ENCODE data around the gene CRY2.
A peak's percentile ranks its signal among the peaks of the same experiment; 100 is the strongest.

The CRY2 gene

DNA sequence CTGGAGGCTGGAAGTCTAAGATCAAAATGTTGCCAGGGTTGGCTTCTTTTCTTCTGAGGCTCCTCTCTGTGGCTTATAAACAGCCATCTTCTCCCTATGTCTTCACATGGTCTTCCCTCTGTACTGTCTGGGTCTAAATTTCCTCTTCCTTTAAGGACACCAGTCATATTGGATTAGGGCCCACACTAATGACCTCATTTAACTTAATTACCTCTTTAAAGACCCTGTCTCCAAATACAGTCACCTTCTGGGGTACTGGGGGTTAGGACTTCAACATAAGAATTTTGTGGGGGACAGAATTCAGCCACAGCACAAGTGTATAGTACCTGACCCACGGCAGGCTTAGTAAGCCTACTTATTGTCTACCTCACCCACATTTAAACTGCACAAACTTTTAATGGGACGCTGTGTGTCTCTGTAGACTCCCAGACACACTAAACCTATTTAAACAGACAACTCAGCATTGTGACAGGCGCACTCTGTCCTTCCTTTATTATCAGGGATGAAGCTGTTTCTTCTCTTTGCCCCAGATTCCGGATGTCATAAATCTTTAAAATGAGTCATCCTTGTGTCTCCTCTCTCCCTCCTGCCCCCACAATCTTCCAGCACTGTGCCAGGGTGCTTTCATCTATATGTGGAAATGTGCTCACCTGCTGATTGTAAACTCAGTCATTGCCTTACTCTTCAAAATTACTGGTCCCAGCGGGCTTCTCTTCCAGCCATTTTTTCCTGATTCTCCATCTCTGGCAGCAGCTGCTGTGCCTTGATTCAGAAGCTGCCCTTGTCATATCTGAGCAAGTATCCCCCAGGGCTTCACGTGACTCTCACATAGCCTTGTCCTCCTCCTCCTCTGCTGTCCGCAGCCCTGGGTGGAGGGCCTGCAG is 32.8 kb downstream of the CRY2 start:
- DNase-seq (ENCODE audit: low spot score), result no peak

DNA sequence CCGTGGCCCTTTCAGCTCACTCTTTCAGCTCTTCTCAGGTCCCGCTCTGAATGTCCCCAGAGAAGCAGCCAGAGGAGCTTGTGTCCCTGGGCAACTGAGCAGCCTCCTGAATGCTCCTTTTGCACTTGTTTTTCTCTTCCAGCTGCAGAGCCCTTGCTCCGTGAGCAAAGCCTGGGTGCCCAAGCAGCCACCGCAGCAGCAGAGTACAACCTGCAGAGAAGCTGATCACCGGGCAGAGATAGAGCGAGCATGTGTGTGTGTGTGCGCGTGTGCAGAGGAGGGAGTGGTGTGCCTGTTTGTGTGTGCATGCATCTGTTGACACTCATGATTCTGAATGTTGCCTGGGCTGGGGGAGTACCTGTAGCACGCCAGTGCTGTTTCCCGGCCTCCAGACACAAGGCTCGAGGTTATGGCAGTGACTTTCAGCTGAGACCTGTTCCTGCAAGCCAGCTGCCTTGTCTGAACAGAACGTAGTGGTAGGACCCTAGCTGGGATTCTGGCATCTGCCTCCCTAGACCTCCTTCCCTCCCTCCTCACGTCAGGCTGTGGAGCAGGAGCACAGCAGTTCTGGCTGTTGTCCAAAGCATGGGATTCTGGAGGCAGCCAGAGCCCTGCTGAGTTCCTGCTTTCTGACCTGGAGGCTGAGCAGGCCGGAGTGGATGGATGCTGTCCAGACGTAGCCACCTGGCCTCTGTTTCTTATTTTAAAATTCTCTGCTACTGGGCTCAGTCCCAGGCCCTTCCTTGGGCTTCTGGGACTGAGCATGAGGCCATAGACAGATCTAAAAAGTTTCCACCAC is 33.7 kb downstream of the CRY2 start:
- DNase-seq (ENCODE audit: low spot score), result no peak

DNA sequence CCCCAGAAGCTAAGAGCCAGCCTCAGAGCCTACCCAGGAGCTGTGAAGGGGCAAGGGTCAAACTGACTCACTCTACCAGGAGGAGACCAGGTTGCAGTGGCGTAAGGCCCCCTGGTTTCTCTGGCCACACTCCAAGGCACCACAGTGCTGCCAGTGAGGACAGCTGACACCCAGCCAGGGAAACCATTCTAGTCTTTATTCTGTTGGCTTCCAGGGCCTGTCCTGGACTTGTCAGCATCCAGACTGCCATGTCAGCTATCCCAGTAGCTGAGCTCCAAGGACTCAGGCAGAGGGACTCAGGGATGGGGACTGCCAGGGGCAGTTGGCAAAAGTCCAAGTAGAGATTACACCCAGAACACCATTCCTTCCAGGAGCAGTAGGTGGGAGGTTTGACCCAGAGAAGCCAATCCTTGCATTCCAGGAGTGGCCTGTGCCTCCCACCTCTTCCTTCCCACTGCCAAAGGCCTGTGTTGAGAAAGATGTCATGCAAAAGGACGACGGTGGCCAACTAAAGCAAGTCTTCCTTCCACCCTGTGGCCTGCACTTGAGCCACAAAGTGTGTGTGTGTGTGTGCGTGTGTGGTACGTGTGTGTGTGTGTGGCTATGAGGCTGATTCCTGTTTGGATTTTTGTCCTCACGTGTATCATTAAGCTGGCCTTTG is 34.6 kb downstream of the CRY2 start:
- DNase-seq (ENCODE audit: low spot score), result no peak

DNA sequence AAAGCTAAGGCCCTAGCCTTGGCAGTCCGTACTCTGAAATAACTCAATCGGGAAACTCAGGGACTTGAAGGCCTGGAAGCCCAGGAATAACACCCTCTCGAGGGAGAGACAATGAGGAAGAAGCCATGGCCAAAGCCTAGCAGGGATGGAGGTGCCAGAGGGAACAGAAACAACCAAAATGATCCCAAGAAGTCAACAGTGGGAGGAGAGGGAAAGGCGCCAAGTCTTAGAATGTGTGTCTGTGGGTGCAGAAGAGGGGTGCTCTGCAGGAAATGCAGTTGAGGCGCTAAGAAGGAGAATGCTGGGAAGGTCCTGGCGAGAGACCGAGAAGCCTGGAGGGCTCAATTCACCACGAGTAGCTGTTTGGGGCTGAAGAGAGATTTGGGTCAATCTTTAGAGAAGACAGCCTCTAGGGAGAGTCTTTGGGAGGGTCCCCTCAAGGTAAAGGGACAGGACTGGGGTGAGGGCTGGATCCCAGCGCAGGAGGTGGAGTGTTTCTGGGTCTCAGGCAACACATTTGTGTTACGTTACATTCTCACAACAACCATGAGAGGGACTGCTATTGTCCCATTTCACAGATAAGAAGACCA is 37.4 kb downstream of the CRY2 start:
- no peak for DNase-seq (ENCODE audit: low spot score)

DNA sequence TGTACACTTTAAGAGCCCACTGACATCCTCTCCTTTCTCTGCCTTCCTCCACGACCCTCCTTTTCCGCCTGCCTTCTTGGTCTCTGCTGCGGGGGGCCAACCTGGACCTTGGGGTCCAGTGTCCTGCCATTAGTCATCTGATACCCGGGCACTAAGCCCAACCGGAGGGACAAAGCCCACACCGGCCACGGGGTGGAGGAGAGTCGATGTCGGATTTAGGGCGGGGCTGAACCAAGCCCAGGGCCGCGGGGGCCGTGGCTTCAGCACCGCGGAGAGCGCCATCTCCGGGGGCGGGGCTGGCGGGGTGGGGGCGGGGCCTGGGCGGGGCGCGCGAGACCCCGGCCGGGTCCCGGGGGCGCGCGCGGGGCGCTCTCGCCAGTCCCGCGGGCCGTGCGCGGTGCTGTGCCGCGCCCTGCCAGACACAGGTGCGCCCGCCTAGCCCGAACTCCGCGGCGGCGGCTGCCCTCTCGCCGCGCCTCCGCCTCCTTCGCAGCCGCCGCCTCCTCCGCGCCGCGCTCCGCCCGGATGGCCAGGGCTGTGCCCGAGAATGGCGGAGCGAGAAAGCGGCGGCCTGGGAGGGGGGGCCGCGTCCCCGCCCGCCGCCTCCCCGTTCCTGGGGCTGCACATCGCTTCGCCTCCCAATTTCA is 38.1 kb downstream of the CRY2 start, which contains the start of gene MAPK8IP1:
Gene MAPK8IP1, plus strand, starts transcription at position 378 of the 647 bp plus-strand sequence. Its CDS starts 170 bp downstream, at position 548.
- peak; percentile 78 for DNase-seq (ENCODE audit: low spot score)

DNA sequence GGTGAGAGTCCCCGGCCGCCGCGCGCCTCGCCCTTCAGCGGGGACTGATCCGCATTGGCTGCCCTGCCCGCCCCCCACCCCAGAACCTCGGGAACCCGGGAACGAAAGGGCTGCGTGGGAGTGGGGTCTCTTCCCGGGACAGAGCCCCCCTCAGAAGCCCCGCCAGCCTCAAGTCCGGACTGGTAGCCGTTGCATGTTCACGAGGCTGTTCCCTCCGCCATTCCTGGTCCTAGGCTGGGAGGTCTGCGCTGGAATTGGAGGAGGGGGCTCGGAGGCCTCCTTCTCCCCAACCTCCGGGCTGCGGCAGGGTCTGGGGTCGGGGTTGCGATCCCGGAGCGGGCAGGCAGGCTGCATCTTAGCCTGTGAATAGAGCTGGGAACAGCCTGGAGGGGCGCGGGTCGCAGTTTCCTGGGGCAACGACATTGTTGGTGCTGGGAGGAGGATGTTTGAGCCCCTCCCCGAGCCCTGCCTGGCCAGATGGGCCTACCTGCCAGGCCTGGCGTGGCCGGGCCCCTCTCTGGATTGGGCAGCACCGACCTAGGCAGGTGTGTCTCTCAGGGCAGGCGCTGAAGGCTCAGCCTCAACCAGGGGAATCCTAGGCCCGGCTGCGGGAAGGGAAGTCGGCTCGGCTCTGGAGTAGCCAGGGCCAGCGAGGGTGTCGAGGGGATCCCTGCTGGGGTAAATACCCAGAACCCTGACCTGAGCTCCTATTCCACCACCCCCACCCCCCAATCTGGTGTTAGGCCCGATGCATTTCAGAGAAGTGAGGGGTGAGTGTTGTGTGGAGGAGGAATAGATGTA is 38.8 kb downstream of the CRY2 start:
- no peak for DNase-seq (ENCODE audit: low spot score)

DNA sequence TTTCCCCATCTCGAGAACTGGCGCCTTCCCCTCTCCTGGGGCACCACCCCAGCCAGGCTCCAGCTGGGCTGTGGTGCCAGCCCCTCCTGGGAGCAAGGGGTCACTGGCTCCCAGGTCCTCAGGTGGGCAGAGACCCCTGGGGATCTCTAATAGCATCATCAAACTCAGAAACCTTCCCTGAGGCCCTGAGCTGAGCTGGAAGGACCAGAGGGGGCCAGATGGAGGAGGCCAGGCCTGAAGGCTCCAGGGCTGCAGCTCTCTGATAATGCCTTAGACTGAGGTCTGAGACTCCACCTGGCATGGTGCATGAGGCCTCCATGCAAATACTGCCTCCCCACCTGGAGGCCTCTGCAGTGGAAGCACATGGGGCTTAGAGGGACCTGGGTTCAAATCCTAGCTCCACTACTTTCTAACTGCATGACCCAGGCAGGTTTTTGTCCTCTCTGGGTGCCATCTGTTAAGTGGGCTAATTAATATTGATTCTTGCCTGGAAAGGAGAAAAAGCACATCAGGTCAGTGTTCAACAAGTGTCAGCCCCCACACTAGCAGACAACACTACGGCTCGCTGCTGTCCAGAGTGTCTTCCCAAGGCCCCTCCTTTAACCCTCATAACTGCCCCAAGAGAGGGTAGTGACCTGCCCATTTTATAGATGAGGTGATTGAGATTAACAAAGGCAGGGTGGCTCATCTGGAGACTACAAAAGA is 39.7 kb downstream of the CRY2 start:
- DNase-seq (ENCODE audit: low spot score), result no peak

DNA sequence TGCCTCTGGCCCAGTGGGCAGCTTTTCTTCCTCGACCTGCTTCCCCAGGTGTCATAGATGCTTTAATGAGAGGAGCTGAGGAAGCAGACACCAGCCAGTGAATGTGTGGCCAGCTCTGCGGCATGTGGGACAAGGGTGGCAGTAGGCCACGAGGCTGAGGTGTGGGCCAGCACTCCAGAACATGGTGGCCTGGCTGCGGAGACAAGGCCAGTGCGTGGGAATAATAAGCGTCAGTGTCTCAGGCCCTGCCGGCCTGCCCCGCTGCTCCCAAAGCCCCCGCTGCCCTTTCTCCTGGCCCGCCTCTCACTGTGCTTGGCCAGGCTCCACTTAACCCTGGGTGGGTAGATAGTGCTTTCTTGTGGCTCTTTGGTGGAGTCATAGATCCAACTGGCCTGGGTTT is 40.3 kb downstream of the CRY2 start:
- DNase-seq (ENCODE audit: low spot score), result no peak

DNA sequence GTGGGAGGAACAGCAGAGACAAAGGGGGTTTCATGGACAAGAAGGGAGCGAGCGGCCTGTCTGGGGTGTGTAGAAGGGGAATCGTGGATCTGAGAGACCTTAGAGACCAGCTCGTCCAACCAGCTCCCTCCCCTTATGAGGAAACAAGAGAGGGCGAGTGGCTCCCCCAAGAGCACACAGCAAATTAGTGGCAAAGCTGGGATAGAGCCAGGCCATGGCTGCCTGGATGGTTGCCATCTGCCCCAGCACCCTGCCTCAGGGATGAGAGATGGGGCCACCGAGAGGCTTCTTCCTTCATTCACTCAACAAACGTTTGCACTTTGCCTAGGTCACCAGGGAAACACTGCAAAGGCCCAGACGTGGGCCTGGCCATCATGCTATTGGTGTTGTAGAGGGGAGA is 42.3 kb downstream of the CRY2 start:
- DNase-seq (ENCODE audit: low spot score), result no peak

DNA sequence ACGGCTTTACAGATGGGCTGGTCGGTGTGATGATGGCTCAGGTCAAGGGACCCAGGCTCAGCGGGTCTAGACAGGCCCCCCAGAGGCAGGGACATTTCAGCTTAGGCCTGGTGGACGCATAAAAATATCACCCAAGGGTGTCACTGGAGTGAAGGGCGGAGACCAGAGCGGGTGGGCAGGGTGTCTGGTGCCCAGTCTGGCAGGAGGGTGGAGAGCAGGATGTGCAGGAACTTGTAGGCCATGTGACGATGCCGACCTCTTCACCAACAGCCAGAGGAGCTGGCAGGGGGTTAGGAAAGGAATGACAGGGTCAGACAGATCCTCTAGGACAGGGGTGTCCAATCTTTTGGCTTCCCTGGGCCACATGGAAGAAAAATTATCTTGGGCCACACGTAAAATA is 42.7 kb downstream of the CRY2 start:
- no peak for DNase-seq (ENCODE audit: low spot score)

DNA sequence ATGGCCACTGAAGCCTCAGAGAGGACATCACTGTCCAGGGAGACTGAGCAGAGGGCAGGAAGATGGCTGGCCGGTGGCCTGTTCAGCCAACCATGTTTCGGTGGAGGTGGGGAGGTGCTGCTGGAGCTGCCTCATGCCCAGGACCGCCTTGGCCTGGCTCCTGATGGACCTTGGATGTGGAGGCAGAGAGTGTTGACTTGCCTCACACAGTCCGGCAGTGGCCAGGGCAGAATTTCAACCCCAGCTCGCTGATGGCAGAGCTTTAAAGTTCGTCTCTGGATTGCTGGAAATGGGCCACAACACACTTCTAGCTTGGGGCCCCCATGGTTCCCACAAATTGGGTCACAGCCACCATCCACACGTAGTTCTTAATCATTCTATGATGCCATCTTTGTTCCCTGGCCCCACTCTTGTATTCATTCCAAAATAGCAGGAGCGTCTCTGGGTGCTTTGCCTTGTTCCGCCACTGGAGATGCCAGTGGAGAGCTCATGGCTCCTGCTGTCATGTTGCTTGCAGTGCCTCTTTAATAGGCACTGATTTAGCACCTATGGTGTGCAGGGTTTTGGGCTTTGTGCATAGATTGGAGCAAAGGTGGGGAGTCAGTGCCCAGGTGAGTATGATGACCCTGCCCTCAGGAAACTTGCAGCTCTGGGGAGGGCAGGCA is 43.7 kb downstream of the CRY2 start:
- DNase-seq (ENCODE audit: low spot score), result no peak

DNA sequence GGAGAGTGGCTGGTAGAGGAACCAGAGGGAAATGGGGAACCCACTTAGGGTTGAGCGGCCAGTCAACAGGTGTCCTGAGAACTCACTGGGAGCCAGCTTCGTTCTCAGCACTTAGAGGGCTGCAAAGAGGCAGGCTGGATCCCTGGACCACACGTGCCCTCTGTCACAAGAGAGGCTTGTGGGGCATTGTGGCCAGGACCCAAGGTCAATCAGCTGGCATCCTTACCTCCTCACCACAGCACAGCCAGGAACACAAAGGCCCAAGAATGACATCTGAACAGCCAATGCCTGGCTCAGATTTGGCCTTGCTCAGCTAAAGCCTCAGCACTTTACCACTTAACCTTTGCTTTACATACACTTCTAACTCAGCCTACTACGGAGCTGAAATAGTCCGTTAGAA is 45.6 kb downstream of the CRY2 start:
- no peak for DNase-seq (ENCODE audit: low spot score)

DNA sequence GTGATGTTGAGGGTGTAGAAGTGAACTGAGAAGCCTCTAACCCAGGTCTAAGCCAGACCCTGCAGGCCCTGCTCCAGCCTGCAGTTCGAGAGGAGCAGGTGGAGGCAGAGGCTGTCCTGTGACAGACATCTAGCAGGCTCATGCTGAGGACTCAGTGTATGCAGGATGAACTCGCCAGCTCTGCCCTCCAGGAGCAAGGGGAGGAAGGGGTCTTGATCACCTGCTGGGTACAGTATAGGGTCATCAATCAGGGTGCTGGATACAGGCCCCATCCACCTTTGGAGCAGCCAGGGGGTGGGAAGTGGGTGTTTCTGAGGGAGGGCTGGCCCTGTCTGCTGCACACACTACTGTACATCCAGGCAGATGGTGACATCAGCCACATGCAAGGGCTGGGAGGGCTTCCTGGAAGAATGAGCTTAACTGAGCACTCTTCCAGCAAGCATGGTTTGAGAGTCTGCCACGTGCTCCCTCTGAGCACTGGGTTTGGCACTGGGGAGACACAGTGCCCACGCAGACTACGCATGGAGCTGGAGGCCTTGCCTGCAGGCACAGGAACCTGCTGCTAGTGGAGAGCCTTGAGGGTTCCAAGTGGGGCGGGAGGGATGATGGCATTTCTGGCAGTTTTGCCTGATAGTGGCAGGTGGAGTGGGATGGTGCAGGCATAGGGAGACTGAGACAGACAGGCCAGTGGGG is 47.4 kb downstream of the CRY2 start:
- no peak for DNase-seq (ENCODE audit: low spot score)

DNA sequence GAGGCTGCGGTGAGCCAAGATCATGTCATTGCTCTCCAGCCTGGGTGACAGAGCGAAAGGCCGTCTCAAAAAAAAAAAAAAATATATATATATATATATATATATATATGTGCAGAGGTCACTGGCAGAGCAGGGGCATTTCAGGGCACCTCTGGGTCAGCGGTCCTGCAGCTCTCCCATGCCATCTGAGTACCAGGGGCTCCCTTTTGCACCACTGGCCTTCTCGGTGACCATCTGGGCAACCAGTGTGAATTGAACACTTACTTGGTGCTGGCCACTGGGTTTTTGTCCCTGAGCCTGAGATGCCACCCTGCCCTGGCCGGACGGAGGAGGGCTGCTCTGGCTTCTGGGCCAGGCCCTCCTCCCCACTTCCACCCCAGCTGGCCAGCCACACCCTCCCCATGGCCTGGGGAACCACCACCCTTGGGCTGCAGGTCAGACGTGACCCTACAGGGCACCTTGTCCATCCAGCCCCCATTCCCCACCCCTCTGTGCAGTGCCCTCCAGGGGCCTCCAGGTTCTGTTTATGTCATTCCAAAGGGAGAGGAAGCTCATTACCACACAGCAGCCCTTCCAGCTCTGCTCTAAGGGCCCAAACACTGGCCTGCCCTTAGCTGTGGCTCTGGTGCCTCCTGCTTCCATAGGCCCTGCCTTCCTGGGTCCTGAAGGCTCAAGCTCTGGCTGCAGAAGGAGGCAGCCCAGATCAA is 48.4 kb downstream of the CRY2 start:
- DNase-seq (ENCODE audit: low spot score), result no peak

DNA sequence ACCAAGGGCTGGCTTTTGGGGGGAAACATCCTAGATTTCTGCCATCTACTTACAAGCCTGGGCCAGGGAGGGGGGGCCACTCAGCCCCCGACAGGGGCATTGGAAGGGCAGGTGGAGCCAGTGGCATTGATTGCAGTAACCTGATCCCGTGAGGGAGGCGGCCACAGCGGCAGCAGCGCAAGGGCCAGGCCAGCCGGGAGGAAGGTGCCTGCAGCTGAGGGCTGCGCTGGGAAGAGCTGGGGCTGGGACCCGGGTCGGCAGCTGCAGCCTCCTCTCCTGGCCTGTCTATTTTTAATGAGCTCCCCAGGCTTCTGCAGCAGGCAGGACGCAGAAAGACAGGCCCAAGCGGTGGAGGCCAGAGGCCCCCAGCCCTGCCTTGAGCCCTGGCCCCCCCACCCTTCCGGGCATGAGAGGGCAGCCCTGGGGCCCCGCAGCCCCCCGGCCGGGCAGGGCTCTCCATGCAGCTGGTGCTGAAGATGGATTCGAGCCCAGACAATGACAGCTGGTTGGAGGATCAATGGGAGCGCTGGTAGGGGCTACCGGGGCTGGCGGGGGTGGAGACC is 49.2 kb downstream of the CRY2 start:
- peak; percentile 69 for DNase-seq (ENCODE audit: low spot score)

DNA sequence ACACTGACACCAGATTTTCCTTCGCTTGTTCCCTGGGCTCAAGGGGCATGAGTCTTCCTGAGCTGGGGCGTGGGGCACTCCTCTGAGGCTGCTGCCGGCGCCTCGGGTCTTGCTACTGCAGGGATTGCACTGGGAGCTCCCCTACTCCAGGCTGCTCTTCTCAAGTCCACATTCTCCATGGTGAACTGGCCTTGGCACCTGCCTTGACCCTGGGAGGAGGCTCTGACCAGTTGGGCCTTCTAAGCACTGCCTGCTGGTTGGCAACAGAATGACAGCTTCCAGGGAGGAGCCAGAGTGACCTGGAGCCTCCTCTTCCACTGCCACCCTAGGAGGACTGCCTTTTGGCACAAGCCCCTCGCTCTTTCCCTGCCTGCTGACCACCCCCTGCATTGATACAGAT is 50.3 kb downstream of the CRY2 start:
- no peak for DNase-seq (ENCODE audit: low spot score)

DNA sequence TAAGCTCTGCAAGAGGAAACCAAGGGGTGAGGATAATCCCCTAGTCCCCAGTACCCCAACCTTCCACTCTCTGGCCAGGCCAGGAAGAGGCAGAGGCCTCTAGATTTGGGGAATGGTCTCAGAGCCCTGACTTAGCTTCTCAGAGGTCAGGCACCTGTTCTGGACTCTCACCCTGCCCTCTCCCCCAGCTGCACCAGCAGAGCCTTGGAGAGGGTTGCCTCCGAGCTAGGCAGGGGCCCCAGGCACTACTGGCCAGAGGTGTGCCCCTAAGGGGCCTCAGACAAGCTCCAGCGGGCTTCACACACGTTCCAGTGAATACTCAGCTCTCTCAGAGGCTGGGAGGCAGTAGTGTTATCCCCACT is 51.8 kb downstream of the CRY2 start:
- DNase-seq (ENCODE audit: low spot score), result no peak

All from HuH-7 (cell line).